Measurements from ENCODE around the gene CTSD. TPM values are rescaled to one million over a fixed set of nuclear protein-coding genes. Genes with fewer than 3 reads are reported as not detected.

The CTSD gene
- total RNA-seq, 1 donor from 2014 or later, result 109 TPM

DNA sequence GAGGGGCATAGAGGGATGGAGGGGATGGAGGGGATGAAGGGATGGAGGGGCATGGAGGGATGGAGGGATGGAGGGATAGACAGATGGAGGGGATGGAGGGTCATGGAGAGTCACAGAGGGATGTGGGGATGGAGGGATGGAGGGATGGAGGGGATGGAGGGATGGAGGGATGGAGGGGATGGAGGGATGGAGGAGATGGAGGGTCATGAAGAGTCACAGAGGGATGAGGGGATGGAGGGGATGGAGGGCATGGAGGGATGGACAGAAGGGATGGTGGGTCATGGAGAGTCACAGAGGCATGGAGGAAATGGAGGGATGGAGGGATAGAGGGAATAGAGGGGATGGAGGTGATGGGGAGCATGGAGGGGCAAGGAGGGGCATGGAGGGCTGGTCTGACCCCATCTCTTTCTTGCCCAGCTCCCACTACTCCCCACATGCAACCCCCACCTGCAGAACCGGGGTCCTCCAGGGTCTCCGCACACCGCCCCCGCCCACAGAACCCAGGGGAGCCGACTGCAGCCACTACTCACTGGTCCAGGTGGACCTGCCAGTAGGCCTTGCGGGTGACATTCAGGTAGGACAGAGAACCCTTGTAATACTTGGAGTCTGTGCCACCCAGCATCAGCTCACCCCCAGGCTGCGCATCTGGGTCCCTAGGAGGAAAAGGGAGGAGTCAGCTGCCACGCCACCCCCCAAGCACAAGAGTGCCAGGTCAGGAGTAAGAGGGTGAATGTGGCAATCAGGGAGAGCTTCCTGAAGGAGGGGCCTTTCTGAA lies 9.2 kb downstream of the CTSD start:
- H3K4me1 Mint-ChIP-seq, result peaks cover 10% of the 10 kb centered on the region
- no peak for TF ChIP-seq CTCF (conservative IDR thresholded peaks at IDR 0.05)
- no peak for DNase-seq (ENCODE audit: low read depth, low spot score)
- H3K27ac Mint-ChIP-seq (ENCODE audit: unreplicated experiment), result no peak overlapping the region
- H3K4me3 Mint-ChIP-seq, result no peak overlapping the region
- no peaks in the 10 kb centered on the region for H3K36me3 Mint-ChIP-seq (ENCODE audit: low read depth)
- H3K9me3 Mint-ChIP-seq, result no peaks in the 10 kb centered on the region
- peaks cover 11% of the 10 kb centered on the region for H3K27me3 Mint-ChIP-seq (ENCODE audit: low read depth)

DNA sequence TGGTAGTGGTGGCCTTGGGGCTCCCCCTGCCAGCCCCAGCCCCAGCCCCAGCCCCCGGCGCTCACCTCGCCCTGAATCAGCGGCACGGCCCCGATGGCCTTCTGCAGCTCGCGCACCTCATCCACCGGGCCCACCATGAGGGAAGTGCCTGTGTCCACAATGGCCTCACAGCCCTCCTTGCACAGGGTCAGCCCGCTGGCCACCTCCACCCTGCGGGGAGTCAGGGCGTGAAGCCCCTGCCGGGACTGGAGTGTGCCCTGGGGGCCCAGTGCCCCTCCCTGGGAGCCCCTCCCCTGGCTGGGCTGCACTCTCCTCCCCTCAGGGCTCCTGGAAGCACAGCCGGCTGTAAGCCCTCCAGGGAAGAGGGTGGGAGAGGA lies 9.8 kb downstream of the CTSD start:
- H3K36me3 Mint-ChIP-seq (ENCODE audit: low read depth), result no peaks in the 10 kb centered on the region
- TF ChIP-seq CTCF (conservative IDR thresholded peaks at IDR 0.05), result no peak
- no peak for DNase-seq (ENCODE audit: low read depth, low spot score)
- peaks cover 14% of the 10 kb centered on the region for H3K27me3 Mint-ChIP-seq (ENCODE audit: low read depth)
- H3K4me1 Mint-ChIP-seq, result peaks cover 12% of the 10 kb centered on the region
- H3K4me3 Mint-ChIP-seq, result no peak overlapping the region
- H3K27ac Mint-ChIP-seq (ENCODE audit: unreplicated experiment), result no peak overlapping the region
- H3K9me3 Mint-ChIP-seq, result no peaks in the 10 kb centered on the region

DNA sequence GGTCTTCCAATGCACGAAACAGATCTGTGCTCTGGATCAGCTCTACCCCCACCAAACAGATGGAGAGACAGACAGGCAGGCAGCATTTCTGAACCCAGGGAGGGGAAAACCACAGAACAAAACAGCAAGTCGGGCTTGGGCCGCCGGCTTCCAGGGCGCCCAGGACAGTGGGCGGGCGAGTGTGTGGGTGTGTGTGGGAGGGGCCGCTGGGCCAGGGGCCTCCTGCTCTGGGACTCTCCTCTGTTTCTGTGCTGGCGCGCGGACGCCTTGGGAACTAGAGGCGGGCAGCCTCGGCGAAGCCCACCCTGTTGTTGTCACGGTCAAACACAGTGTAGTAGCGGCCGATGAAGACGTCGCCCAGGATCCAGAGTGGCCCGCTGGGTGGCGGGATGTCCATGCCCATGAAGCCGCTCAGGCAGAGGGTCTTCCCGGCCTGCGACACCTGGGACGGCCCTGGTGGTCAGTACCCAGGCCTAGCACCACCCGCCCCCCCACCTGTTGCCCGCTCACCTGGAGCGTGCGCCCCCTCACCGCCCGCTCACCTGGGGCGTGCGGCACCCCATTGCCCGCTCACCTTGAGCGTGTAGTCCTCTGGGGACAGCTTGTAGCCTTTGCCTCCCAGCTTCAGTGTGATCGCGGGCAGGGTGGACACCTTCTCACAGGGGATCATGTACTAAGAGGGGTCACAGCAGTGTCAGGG lies 10.3 kb downstream of the CTSD start:
- TF ChIP-seq CTCF (conservative IDR thresholded peaks at IDR 0.05), result no peak
- H3K27ac Mint-ChIP-seq (ENCODE audit: unreplicated experiment), result no peak overlapping the region
- H3K9me3 Mint-ChIP-seq, result no peaks in the 10 kb centered on the region
- no peak overlapping the region for H3K4me3 Mint-ChIP-seq
- peaks cover 12% of the 10 kb centered on the region for H3K4me1 Mint-ChIP-seq
- peaks cover 17% of the 10 kb centered on the region for H3K27me3 Mint-ChIP-seq (ENCODE audit: low read depth)
- no peak for DNase-seq (ENCODE audit: low read depth, low spot score)
- no peaks in the 10 kb centered on the region for H3K36me3 Mint-ChIP-seq (ENCODE audit: low read depth)

DNA sequence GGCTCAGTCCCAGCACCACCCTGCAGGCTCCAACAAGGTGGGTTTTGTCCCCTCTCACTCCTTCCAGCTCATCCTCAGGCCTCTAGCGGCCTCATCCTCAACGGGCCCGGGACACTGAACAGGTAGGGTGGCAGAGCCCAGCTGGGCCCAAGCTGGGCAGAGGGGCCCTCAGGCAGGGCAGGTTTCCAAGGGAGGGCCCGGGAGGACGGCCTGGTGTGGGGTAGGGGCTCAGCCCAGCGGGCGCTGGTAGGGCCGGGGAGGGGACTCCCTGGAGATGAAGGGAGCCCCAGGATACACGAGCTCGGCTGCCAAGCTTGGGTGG lies 10.9 kb downstream of the CTSD start:
- peaks cover 12% of the 10 kb centered on the region for H3K4me1 Mint-ChIP-seq
- H3K27me3 Mint-ChIP-seq (ENCODE audit: low read depth), result peaks cover 21% of the 10 kb centered on the region
- H3K9me3 Mint-ChIP-seq, result no peaks in the 10 kb centered on the region
- no peak overlapping the region for H3K4me3 Mint-ChIP-seq
- H3K36me3 Mint-ChIP-seq (ENCODE audit: low read depth), result no peaks in the 10 kb centered on the region
- no peak for DNase-seq (ENCODE audit: low read depth, low spot score)
- H3K27ac Mint-ChIP-seq (ENCODE audit: unreplicated experiment), result no peak overlapping the region
- no peak for TF ChIP-seq CTCF (conservative IDR thresholded peaks at IDR 0.05)

DNA sequence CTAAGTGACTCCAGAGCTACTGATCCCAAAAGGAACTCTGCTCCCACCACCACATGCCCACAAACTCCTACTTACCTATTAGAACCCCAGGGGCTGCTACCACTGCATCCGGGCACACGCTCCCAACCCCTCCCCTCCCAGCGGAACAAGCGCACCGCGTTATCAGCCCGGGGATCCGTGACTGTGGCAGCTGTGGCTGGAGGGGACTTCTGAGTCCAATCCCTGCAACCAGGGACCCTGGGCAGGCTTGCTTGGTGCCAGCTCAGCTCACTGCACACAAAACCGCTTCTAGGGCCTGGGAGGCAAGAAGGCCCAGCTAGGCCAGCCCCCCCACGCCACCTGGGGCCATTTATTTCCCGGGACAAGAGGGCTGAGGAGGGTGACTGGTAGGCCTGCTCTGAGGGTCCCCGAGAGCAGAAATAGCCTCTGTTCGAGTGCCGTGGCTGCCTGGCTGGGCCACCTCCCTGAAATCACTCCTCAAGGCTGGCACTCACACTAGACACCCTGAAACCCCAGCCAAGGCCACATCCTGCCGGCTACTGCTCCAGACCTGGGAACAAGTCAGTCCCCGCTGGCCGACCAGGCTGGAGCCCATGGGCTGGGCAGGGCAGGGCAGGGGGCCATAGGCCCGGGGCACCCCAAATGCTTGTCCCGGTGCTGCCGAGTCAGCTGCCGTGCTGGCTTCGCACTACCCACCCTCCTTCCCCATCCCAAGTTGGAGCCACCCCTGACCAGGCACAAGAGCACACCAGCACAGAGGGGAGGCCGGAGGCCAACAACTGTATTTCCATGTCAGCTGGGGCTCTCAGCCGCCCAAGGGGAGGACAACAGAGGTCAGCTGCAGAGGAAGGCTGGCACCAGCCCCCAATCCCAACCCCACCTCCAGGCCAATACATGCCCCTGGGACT lies 11.5 kb downstream of the CTSD start:
- Mint-ChIP-seq H3K9me3 (no peaks in the 10 kb centered on the region), H3K27ac (ENCODE audit: unreplicated experiment) (no peak overlapping the region), H3K4me1 (peaks cover 12% of the 10 kb centered on the region), H3K4me3 (no peak overlapping the region), H3K27me3 (ENCODE audit: low read depth) (peaks cover 26% of the 10 kb centered on the region), H3K36me3 (ENCODE audit: low read depth) (no peaks in the 10 kb centered on the region)
- no peak for DNase-seq (ENCODE audit: low read depth, low spot score)
- no peak for TF ChIP-seq CTCF (conservative IDR thresholded peaks at IDR 0.05)

Data from neural crest cell (in vitro differentiated cells).